ENCODE results near the gene FAM110A.

FAM110A gene

DNA sequence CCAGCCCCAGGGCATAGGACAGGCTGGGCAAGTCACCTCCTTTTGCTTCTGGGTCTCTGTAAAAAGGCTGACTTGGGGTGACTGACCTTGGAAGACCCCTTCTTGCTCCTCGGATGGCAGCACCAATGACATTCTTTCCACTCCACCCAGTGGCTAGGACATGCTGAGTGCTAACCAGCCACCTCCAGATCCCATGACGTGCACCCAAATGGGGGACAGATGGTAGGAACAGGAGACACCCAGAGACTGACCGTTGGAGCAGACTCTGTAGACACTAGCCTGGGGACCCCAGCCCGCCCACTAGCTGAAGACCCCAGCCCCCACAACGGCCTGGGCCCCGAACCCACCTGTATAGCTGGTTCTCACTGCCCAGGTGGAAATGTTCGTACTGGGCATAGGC, 44.3 kb downstream of the FAM110A start:
- TF ChIP-seq, protein P1, sequence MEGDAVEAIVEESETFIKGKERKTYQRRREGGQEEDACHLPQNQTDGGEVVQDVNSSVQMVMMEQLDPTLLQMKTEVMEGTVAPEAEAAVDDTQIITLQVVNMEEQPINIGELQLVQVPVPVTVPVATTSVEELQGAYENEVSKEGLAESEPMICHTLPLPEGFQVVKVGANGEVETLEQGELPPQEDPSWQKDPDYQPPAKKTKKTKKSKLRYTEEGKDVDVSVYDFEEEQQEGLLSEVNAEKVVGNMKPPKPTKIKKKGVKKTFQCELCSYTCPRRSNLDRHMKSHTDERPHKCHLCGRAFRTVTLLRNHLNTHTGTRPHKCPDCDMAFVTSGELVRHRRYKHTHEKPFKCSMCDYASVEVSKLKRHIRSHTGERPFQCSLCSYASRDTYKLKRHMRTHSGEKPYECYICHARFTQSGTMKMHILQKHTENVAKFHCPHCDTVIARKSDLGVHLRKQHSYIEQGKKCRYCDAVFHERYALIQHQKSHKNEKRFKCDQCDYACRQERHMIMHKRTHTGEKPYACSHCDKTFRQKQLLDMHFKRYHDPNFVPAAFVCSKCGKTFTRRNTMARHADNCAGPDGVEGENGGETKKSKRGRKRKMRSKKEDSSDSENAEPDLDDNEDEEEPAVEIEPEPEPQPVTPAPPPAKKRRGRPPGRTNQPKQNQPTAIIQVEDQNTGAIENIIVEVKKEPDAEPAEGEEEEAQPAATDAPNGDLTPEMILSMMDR (IDR thresholded peaks at IDR 0.05; ENCODE audit: low read depth, low read length) = no peak
- DNase-seq (ENCODE audit: extremely low read depth, low read depth) = no peak

DNA sequence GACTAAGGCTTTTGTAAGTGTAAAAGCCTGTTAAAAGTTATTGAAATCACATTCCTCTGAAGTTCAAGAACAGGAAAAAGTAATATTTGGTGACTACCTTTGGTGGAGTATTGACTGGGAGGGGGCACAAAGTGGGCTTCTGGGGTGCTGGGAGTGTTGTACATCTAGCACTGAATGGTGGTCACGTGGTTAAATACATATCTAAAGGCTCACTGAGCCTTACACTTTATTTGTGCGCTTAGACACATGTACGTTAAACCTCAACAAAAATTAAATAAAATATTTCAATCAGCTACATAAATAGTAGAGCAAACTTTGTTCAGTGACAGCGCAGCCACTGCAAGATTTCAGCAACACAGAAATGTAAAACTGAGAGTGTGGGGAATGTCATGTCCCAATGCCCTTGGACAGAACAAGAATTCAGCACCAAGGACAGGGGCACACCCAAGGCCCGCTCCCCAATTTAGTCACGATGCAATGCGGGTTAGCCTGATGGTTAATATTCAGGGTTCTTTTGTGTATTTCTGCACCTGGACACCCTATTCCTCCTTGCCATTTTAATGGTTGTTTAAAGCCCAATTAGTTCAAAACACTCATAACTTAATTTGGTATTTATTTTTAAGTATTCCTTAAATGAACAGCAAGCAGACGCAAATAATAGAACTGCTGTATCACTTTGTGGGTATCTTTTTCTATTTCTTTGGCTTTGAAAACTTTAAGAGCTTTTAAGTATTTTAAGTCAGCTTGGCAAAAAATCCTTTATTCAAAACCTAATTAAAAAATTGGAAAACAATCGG, 45.2 kb downstream of the FAM110A start:
- TF ChIP-seq, protein P1 (IDR thresholded peaks at IDR 0.05; ENCODE audit: low read depth, low read length) = no peak
- no peak for DNase-seq (ENCODE audit: extremely low read depth, low read depth)

DNA sequence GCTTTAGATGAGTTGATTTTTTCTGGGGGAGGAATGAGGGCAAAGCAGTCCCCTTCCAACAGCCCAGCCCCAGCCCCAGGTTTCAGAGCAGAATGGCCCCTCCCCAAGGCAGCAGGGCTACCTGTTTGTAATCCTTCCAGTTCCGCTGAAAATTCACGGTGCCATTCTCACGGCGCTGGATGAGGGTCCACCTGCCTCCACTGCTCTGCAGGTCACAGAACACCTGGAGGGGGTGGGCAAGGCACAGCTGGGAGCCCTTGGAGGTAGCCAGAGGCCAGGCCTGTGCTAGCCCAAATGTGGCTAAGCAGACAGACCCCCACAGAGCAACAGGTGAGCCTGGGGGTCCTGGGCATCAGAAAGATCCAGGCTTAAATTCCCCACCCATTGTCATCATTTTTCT, 46.1 kb downstream of the FAM110A start:
- TF ChIP-seq, protein P1 (IDR thresholded peaks at IDR 0.05; ENCODE audit: low read depth, low read length) = no peak
- no peak for DNase-seq (ENCODE audit: extremely low read depth, low read depth)

DNA sequence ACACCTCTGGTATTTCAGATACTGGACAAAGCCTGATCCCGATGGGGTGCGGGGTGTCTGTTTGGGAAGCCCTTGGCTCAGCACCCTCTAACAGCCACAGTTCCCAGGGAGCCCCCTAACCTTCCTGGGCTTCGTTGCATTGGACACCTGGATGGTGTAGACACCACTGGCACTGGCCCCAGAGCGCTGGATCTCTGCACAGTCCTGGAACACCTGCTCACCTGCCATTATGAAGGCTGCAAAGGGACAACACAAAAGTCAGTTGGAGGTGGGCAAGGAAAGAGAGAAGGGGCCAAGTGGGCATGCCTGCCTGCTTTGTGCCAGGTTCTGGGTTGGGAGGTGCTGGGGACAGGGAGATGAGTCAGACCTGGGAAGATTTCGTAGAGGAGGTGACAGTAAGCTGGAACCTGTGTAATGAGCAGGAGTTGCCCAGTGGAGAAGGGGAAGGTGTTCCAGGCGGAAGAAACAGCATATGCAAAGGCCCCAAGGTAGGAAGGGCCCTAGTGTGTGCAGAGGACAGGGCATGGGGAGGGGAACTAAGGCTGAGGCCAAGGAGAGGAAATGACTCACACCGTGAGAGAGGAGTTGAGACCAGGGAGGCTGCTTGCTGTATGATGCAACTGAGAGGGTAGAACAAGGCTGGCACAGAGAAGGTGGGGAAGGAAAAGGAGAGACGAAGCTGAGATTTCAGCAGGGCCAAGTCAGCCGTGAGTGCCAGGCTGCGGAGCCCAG, 47.7 kb downstream of the FAM110A start:
- TF ChIP-seq, protein P1 (IDR thresholded peaks at IDR 0.05; ENCODE audit: low read depth, low read length) = no peak
- DNase-seq (ENCODE audit: extremely low read depth, low read depth) = no peak

DNA sequence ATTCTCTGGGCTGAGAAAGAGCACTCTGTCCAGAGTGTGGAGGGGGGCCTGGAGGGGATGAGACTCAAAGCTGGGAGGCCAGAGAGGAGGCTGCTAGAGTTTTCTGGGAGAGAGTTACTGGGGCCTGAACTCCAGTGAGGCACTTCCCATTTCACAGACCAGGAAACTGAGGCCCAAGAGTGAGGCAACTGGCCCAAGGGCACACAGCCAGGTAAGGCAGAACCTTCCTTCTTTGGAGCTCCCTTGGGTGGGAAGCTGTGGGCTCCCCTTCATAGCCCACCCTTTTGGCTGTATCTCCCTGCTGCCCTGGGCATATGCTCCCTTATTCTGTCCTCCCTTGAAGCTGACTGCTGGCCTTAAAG, 48.2 kb downstream of the FAM110A start:
- DNase-seq (ENCODE audit: extremely low read depth, low read depth) = no peak
- TF ChIP-seq, protein P1 (IDR thresholded peaks at IDR 0.05; ENCODE audit: low read depth, low read length) = no peak

DNA sequence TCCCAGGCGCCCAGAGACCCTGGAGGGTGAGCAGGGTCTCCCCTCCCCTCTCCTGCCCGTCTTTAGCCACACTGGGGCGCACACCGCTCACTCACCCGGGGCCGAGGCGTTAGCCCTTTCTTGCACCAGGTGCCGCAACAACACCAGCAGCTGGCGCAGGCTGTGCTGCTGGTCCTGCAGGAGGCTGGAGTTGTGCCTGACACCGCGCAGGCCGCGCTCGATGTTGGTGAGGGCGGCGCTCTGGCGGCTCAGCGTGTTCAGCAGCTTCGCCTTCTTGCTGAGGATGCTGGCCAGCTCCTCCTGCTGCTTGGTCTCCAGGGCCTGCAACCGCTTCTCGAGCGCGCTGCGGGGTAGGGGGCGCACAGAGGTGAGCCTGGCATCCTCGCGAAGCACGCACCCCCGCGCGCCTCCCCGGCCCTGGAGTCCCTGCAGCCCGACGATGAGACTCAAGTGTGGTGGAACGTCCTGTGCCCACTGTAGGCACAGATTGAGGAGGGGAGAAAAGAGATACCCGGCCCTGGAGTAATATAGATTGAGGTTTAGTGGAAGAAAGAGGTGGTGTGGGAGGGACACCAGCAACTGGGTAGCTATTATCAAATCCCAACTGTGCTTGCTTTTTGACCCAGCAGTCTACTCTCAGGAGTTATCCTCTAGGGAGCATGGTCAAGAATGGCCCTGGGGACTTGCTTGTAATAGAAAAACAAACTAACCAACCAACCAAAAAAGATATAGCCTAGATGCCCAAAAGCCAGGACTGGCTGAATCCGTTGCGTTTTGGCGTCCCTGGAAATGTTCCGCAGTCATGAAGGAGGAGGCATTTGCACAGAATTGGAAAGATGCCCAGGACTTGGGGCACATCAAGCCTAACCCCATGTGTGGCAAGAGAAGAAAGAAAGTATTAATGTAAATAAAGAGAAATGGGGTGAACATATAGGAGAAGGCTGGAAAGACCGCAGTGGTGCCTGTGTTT, 51.8 kb downstream of the FAM110A start:
- no peak for DNase-seq (ENCODE audit: extremely low read depth, low read depth)

More for the DNA sequence above, 51.8 kb downstream of the FAM110A start:
- TF ChIP-seq, protein P1 (IDR thresholded peaks at IDR 0.05; ENCODE audit: low read depth, low read length) = no peak

Data from AG09319 (cell line).